HG03558 (cell line): ENCODE results near the gene GDF10.

Source experiments
- ATAC-seq: cut with Tn5 transposase; IDR thresholded peaks from one replicate; pipeline ENCODE4 v1.9.1; 2021; ENCODE audit warnings: moderate number of reproducible peaks; ENCODE audit not compliant: unreplicated experiment; ENCODE audit errors: extremely low read depth

GDF10 gene

GRCh38 chr10:47348661-47349470 lies 48.9 kb downstream of the GDF10 start:
- no peak for ATAC-seq

GRCh38 chr10:47349516-47349915 lies 49.5 kb downstream of the GDF10 start:
- ATAC-seq, result no peak

GRCh38 chr10:47349941-47350371 lies 50.0 kb downstream of the GDF10 start:
- no peak for ATAC-seq

- no peak for ATAC-seq
These were observed 51.0 kb downstream of the GDF10 start for GRCh38 chr10:47350671-47351640.

- no peak for ATAC-seq
These were observed 52.2 kb downstream of the GDF10 start for GRCh38 chr10:47351899-47352815.

- ATAC-seq, result no peak
These were observed 53.4 kb downstream of the GDF10 start for GRCh38 chr10:47353351-47353750.

GRCh38 chr10:47354165-47354564 lies 54.2 kb downstream of the GDF10 start:
- ATAC-seq, result no peak

GRCh38 chr10:47354900-47355299 lies 54.9 kb downstream of the GDF10 start:
- no peak for ATAC-seq

GRCh38 chr10:47356708-47357107 lies 56.7 kb downstream of the GDF10 start:
- no peak for ATAC-seq

GRCh38 chr10:47357131-47357582 lies 57.2 kb downstream of the GDF10 start:
- ATAC-seq, result no peak

- no peak for ATAC-seq
These were observed 57.9 kb downstream of the GDF10 start for GRCh38 chr10:47357911-47358310.

GRCh38 chr10:47358457-47358856 lies 58.5 kb downstream of the GDF10 start:
- no peak for ATAC-seq

- ATAC-seq, result no peak
These were observed 59.1 kb downstream of the GDF10 start for GRCh38 chr10:47359101-47359500.

GRCh38 chr10:47359626-47360418 lies 59.8 kb downstream of the GDF10 start:
- ATAC-seq, result no peak

GRCh38 chr10:47360419-47361040 lies 60.5 kb downstream of the GDF10 start:
- ATAC-seq, result no peak

- no peak for ATAC-seq
These were observed 61.3 kb downstream of the GDF10 start for GRCh38 chr10:47361293-47361692.

- ATAC-seq, result no peak
These were observed 62.2 kb downstream of the GDF10 start for GRCh38 chr10:47362199-47362598.
